AG09309 (cell line): ENCODE results near the gene RARRES1.

ENCODE experiments used
- DNase-seq: peaks from one replicate; pipeline ENCODE4 v3.0.0-alpha.2; 2010; ENCODE audit warnings: low read depth
- H3K4me3 ChIP-seq: 2 replicates; pipeline ENCODE4 v1.5.1; 2011; ENCODE audit warnings: mild to moderate bottlenecking, low read depth, low read length, moderate library complexity; ENCODE audit not compliant: control insufficient read depth
- CTCF ChIP-seq: IDR thresholded peaks from 2 replicates; pipeline ENCODE4 v1.5.1; 2011; ENCODE audit warnings: mild to moderate bottlenecking, low read depth, low read length, inconsistent platforms; ENCODE audit not compliant: insufficient read depth, control insufficient read depth; ENCODE audit errors: missing control alignments

RARRES1 gene

GRCh38 chr3:158765518-158766205 lies 33.4 kb upstream of the RARRES1 start:
- H3K4me3 ChIP-seq: no peak overlapping the region
- no peak for TF ChIP-seq CTCF
- DNase-seq: no peak

GRCh38 chr3:158763421-158763820 lies 31.2 kb upstream of the RARRES1 start:
- TF ChIP-seq CTCF: no peak
- no peak overlapping the region for H3K4me3 ChIP-seq
- DNase-seq: no peak

- TF ChIP-seq CTCF: no peak
- H3K4me3 ChIP-seq: no peak overlapping the region
- DNase-seq: no peak
These were observed 30.4 kb upstream of the RARRES1 start for GRCh38 chr3:158762701-158763100.

- TF ChIP-seq CTCF: no peak
- DNase-seq: no peak
- no peak overlapping the region for H3K4me3 ChIP-seq
These were observed 29.1 kb upstream of the RARRES1 start for GRCh38 chr3:158761350-158761749.

- no peak for TF ChIP-seq CTCF
- H3K4me3 ChIP-seq: no peak overlapping the region
- no peak for DNase-seq
These were observed 23.2 kb upstream of the RARRES1 start for GRCh38 chr3:158755421-158755820.

GRCh38 chr3:158753854-158754253 lies 21.6 kb upstream of the RARRES1 start:
- no peak overlapping the region for H3K4me3 ChIP-seq
- TF ChIP-seq CTCF: no peak
- DNase-seq: no peak
